Ovary (tissue), 9 donors: ENCODE measurements around the gene SERPINA1. TPM values are rescaled to one million over a fixed set of nuclear protein-coding genes. Genes with fewer than 3 reads are reported as not detected.

ENCODE experiments used
- DNase-seq, 5 donors: peaks; one replicate each; pipeline ENCODE4 v3.0.0-alpha.2; 2019 to 2020
- H3K27ac ChIP-seq, 2 donors: fragments of 200-600 bp; one replicate each; pipeline versions ENCODE4 v1.5.1 to v1.8.0; 2019 to 2022
- H3K27me3 ChIP-seq: fragments of 200-600 bp; one replicate; pipeline ENCODE4 v1.8.0; 2022
- H3K36me3 ChIP-seq: fragments of 200-600 bp; sonication (generic); one replicate; pipeline ENCODE4 v1.5.1; 2019
- H3K4me1 ChIP-seq: one replicate; pipeline ENCODE4 v1.8.1; 2013; ENCODE audit warnings: mild to moderate bottlenecking, moderate library complexity; ENCODE audit not compliant: insufficient read depth
- H3K4me3 ChIP-seq: fragments of 200-600 bp; sonication (generic); one replicate; pipeline ENCODE4 v1.5.1; 2017
- H3K9me3 ChIP-seq, 2 donors: fragments of 200-600 bp in 1 of 2; sonication (generic) in 1 of 2; one replicate each; pipeline versions ENCODE4 v1.5.1 to v1.8.1; 2013 to 2019; ENCODE audit warnings: mild to moderate bottlenecking in 1 of 2, moderate library complexity in 1 of 2
- CTCF ChIP-seq, 3 donors: fragments of 450-650 bp in 2 of 3; fragments of 200-600 bp in 1 of 3; IDR thresholded peaks; one replicate each; pipeline versions ENCODE4 v1.5.1 to v1.8.0; 2016 to 2022; ENCODE audit warnings: antibody characterized with exemption in 3 of 3, mild to moderate bottlenecking in 1 of 3
- EP300 ChIP-seq: sonication (generic); formaldehyde crosslinking; IDR thresholded peaks from one replicate; pipeline ENCODE4 v1.6.1; 2017; ENCODE audit warnings: antibody characterized with exemption
- POLR2A ChIP-seq: fragments of 450-650 bp; IDR thresholded peaks from one replicate; pipeline ENCODE4 v1.6.1; 2017; ENCODE audit warnings: antibody characterized with exemption, mild to moderate bottlenecking, moderate library complexity
- WGBS, 3 donors: extraction: QIAGEN DNeasy Blood & Tissue Kit in 1 of 3; methylation state at CpG; one replicate each; pipeline versions ENCODE4 v1.1.5 to v1.1.7; 2013 to 2017; 5-methylcytosine and 5-hydroxymethylcytosine counted together
- intact Hi-C, 4 donors: fragments of 100-400 bp; cut with DNase I; formaldehyde crosslinking; loops; one replicate each; pipeline versions ENCODE4 v1.11.0 to v1.15.1; 2022 to 2023
- polyA plus RNA-seq, 2 donors: library from polyadenylated mRNA; stranded (reverse); fragments of 200-250 nt in 1 of 2; fragments of 350-450 nt in 1 of 2; fragmentation: Illumina TruSeq in 1 of 2; extraction: RNeasy Lipid Tissue Mini Kit (QIAGEN cat#74804) in 1 of 2; gene quantifications; one replicate each; pipeline ENCODE4 v1.2.3, GENCODE V29; 2013 to 2014
- total RNA-seq, 7 donors: library from RNA; depleted of rRNA in 2 of 7; stranded (reverse); fragments of >200 nt in 2 of 7; fragmentation: NEBNext Ultra II Directional in 3 of 7; extraction: Animal tissue kit (Norgen Biotek cat#: 25700) in 3 of 7; gene quantifications; one replicate each; pipeline versions ENCODE4 v1.1.0 to v1.2.4, GENCODE V29; 2016 to 2023
- donor health status: DM: no; HTN: no; CAD: no; lungs with moderate emphysema.
- donor health status: DM: no; HTN: no; CAD: no.
- donor health status: Bipolar disorder and iron deficiency.
- donor health status: DM: yes; HTN: yes; CAD: no.
- donor health status: DM: no; HTN: no; CAD: no.
- donor health status: DM: yes; HTN: yes; CAD: no.

SERPINA1 gene
- total and polyA plus RNA-seq, 9 donors = 1.2 to 25.7 (median 9.9) TPM

- no peaks in the 10 kb centered on the region for H3K36me3 ChIP-seq
- no peaks in the 10 kb centered on the region for H3K27me3 ChIP-seq
- intact Hi-C loops = no loop called here
- peaks cover 5% of the 10 kb centered on the region for H3K4me1 ChIP-seq
- no peak for TF ChIP-seq EP300
- no peak for TF ChIP-seq CTCF (IDR thresholded peaks at IDR 0.05)
- TF ChIP-seq POLR2A = no peak
- H3K27ac ChIP-seq = no peak overlapping the region
- no peak overlapping the region for H3K4me3 ChIP-seq
- 74 to 78% (median 75%) methylated on average over 7 of the region's 7 CpGs for WGBS, 3 donors
- H3K9me3 ChIP-seq = no peaks in the 10 kb centered on the region
- DNase-seq = peak in 1 of 5 donors; percentile 7
These were observed 7.0 kb downstream of the SERPINA1 start for GRCh38 chr14:94381149-94382030.

GRCh38 chr14:94380225-94381148 lies 7.9 kb downstream of the SERPINA1 start:
- no peak for DNase-seq
- Histone ChIP-seq H3K27me3 (no peaks in the 10 kb centered on the region), H3K4me1 (peaks cover 5% of the 10 kb centered on the region), H3K27ac (no peak overlapping the region), H3K4me3 (no peak overlapping the region), H3K9me3 (no peaks in the 10 kb centered on the region), H3K36me3 (no peaks in the 10 kb centered on the region)
- TF ChIP-seq POLR2A = no peak
- 75 to 79% (median 77%) methylated on average over 16 of the region's 16 CpGs for WGBS, 3 donors
- intact Hi-C loops = loop anchor here in 1 of 4 donors (1.0 kb wide), 1 partner anchor 16 kb away; no protein-coding TSS in a partner anchor

GRCh38 chr14:94379291-94380224 lies 8.8 kb downstream of the SERPINA1 start:
- TF ChIP-seq CTCF (IDR thresholded peaks at IDR 0.05) (no peak), EP300 (no peak), POLR2A (no peak)
- DNase-seq = no peak
- Histone ChIP-seq H3K4me3 (no peak overlapping the region), H3K36me3 (no peaks in the 10 kb centered on the region), H3K9me3 (no peaks in the 10 kb centered on the region), H3K4me1 (peaks cover 2% of the 10 kb centered on the region), H3K27me3 (no peaks in the 10 kb centered on the region), H3K27ac (no peak overlapping the region)
- intact Hi-C loops = loop anchor here in 1 of 4 donors (1.0 kb wide), 1 partner anchor 15 kb away; no protein-coding TSS in a partner anchor
- 71 to 75% (median 72%) methylated on average over 16 of the region's 16 CpGs for WGBS, 3 donors

GRCh38 chr14:94378527-94379290 lies 9.7 kb downstream of the SERPINA1 start:
- no peaks in the 10 kb centered on the region for H3K36me3 ChIP-seq
- WGBS, 3 donors = 71 to 80% (median 79%) methylated on average over 17 of the region's 17 CpGs
- no peaks in the 10 kb centered on the region for H3K4me1 ChIP-seq
- no peak overlapping the region for H3K27ac ChIP-seq
- H3K4me3 ChIP-seq = no peak overlapping the region
- intact Hi-C loops = no loop called here
- no peaks in the 10 kb centered on the region for H3K9me3 ChIP-seq
- H3K27me3 ChIP-seq = no peaks in the 10 kb centered on the region
- no peak for TF ChIP-seq POLR2A
- no peak for DNase-seq
